SH-SY5Y (cell line): ENCODE measurements around the gene BACH2.

Experiments
- GATA2 ChIP-seq: IDR thresholded peaks from 2 replicates; pipeline ENCODE4 v1.6.1; 2011; ENCODE audit warnings: mild to moderate bottlenecking, low read depth, low read length
- GATA3 ChIP-seq: IDR thresholded peaks from 2 replicates; pipeline ENCODE4 v1.6.1; 2011; ENCODE audit warnings: low read depth, mild to moderate bottlenecking, low read length, moderate library complexity

- TF ChIP-seq GATA2 (no peak), GATA3 (no peak)
Measured at GRCh38 chr6:90158936-90159335, 137.7 kb downstream of the BACH2 start.
